HG02623 (cell line): ENCODE results near the gene ZIC3.
"Not testable (repeated sequence)": the region's sequence is repeated elsewhere in the genome, so short reads cannot be mapped to it uniquely, and the experiment has no call there.

ENCODE experiments used
- ATAC-seq: cut with Tn5 transposase; IDR thresholded peaks from one replicate; pipeline ENCODE4 v1.9.1; 2021; ENCODE audit warnings: moderate library complexity; ENCODE audit not compliant: unreplicated experiment

ZIC3 gene

GRCh38 chrX:137565921-137566745 lies at the start of gene ZIC3:
ZIC3 (plus strand) TSS chrX:137566127; CDS start chrX:137566692, 565 bp downstream.
- ATAC-seq: no peak

DNA sequence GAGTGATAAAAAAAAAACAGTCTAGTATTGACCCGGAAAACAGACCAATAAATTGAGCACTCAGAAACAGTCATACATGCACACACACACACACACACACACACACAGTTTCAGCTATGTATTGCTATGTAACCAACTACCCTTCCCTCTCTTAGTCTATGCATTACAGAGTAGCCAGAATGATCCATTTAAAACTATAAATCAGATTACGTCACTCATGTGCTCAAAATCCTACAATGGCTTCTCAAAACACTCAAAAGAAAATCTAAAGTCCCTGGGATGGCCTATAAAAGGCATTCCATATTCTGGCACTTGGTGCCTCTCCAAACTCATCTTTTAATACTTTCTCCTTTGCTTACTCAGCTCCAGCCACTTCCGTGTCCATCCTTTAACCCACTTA lies 46.5 kb upstream of the ZIC3 start:
- no peak for ATAC-seq

GRCh38 chrX:137545711-137546651 lies 19.9 kb upstream of the ZIC3 start:
- no peak for ATAC-seq

DNA sequence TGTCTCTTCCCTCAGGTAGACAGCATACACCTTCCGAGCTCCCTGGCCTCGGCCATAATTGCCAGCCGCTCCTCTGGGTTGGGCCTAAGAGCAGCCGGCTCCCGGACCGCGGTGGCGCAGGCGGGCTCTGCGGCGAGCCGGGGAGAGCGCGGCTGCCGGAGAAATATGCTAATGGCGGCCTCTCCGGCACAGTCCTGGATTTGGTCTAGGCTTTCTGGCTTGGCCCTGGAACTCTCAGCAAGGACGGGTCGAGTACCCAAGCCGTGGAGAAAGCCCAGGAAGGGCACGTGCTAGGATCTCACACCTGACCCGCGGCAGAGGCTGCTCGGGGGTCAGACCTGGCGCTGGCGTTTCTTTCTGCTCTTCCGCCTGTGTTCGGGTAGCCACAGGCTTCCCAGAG lies 18.6 kb upstream of the ZIC3 start:
- no peak for ATAC-seq

DNA sequence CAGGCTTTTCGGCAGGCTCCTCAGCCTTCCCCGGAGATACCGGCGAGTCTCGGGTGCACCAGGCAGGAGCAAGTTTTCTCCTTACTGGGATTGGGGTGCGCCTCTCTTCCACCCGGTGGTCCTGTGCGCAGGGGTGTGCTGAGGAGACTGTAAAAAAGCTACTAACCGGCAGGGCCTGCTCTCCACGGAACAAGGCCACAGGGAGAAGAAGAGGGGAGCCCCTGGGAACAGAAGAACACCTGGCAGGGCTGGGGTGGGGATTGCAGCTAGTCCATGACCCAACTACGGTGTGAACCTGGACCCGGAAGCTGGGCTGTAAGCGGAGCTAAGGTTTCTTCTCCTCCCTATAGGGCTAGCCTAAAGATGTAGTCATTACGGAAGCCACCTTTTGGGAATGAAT lies 17.7 kb upstream of the ZIC3 start:
- no peak for ATAC-seq

- ATAC-seq: no peak
Measured at GRCh38 chrX:137549073-137549472, 16.9 kb upstream of the ZIC3 start.

DNA sequence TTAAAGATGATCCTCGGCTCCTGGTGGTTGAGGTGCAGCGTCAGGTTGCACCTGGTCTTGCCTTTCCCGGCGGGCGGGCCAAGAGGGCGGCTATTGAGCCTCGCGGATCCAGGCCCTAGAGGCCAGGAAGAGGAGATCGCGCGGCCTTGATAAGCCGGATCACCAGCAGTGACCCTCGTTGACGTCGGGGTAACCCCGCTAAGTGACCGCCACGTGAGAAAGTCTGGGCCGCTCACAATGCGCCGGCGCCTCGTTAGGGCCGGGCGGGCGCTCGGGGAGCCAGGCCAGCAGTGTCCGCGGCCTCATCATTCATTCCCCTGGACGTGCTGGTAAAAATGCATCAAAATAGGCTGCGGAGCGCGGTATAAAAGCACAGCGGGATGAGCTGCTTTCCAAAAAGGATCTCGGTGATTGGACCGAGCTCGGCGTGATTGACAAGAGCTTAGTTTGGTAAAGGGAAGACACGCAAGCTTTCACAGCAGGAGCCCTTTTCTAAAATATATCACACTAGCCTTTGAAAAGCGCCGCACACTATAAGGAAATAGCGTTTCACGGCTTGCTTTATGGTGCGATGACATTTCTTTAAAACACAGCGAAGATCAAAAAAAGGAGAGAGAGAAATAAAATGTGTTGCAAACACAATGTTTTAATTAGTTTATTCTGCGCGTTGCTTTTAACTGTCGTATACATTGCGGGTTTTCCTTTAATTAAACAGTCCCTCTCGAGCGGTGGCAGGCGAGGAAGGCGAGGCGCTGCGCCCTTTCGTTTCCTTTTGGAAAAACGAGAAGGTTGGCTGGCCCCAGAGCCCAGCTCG lies 15.9 kb upstream of the ZIC3 start:
- ATAC-seq: no peak

GRCh38 chrX:137550665-137551261 lies 15.2 kb upstream of the ZIC3 start:
- no peak for ATAC-seq

GRCh38 chrX:137552098-137552497 lies 13.8 kb upstream of the ZIC3 start:
- ATAC-seq: not testable (repeated sequence)

- no peak for ATAC-seq
Measured at GRCh38 chrX:137562096-137562495, 3.8 kb upstream of the ZIC3 start.

DNA sequence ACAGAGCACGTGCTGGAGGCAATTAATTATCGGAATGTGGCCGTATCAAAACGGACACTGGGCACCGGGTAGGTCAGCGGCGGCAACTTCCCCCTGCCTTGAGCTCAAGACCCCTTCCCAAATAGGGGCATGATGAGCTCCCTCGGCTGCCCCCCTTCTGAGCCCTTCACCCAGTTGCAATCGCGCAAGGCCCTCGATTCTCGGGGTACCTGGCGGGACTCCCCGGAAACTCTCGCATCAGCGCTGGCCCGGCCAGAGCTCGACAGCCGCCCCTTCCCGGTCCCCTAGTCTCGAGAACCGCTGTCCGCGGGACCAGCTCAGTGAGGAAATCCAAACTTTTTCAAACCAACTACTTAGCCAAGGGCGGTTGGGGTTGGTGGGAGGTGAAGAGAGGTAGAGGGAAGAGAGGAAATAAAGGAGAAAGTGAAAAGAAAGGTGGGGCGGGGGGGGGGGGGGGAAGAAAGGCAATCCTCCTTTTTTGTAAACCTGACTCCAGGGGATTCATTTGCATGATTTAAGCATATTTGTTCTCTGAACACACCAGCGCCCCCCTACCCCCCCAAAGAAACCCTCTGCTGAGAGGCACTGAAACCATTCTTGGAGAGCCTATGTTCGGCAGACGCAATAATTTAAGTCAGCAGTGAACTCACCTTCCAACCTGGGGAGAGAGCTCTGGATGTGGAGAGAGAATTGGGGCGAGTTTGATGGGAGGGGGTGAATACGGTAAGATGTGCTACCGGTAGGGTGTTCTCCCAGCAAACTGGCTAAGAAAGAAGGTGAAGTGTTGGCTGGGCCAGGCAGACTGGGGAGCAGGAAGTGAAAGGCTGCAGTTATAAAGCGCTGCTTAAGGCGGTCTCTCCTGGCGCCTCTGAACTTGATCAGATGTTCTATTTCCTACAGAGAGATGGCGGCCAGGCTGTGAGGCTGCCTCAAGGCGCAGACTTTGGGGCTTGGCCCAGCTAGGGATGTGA lies 2.0 kb upstream of the ZIC3 start:
- ATAC-seq: no peak

DNA sequence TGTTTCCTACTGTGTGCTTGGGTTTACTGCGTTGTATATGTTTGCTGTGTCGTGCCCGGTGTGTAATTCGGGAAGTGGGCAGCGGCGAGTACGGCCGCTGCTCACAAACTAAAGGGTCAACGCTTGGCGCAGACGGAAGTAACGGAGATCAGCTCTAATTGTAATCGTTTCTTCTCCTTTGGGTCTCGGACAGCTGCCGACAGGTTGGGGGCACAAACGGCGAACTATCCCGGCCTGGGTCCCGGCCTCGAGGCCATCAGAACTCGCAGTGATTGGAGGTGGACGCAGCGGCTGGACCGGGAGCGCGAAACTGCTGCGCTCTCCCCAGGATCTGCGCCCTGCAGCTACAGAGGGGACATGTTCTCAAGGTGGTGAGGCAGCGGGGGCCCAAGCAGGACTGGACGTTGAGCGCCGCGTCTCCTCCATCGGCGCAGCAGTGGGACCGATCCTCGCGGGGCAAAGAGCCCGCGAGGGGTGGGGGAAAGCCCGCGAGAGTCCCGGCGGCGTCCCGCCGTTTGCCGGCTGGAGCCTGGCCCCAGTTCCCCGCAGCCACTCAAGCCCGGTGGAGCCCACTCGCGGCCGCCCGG lies 516 bp upstream of the ZIC3 start:
- no peak for ATAC-seq

- no peak for ATAC-seq
Measured at GRCh38 chrX:137566746-137567679, 1.1 kb downstream of the ZIC3 start.

GRCh38 chrX:137567682-137568232 lies 1.8 kb downstream of the ZIC3 start:
- no peak for ATAC-seq

- ATAC-seq: no peak
Measured at GRCh38 chrX:137568741-137569469, 3.0 kb downstream of the ZIC3 start.

DNA sequence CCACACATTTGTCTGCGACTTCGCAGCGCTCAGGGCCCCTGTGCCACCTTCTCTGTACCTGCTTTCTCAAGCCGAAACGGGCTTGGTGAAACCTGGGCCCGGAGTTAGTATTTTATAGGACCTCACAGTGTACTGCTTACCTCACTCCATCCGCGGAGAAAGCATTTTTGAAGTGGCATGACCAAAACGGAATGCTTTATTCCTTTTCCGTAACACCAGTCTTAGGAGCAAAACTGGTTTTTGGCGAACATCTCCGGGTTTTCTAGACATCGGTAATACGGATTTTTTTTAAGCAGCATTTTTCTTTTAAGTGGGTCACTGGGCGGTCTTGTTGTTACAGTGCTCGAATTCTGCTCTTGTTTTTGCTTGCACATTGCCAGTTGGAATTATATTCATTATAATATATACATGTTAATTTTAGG lies 3.6 kb downstream of the ZIC3 start:
- ATAC-seq: no peak
